ENCODE results near the gene TACR1.

Gene TACR1

DNA sequence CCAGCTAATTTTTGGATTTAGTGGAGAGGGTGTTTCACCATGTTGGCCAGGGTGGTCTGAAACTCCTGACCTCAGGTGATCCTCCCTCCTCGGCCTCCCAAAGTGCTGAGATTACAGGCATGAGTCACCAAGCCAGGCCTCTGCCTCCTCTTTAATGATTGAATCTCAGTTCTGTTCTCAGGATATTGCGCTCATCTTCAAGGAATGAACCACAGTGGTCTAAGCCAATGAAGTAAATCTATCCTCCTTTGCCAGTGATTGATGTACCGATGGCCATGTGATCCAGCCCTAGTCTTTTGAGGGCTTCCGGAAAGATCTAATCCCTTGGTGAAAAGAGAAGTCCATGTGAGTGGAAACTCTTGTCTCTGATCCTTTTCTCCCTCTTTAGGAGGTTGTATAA, 192.3 kb downstream of the TACR1 start:
- DNase-seq, result no peak

DNA sequence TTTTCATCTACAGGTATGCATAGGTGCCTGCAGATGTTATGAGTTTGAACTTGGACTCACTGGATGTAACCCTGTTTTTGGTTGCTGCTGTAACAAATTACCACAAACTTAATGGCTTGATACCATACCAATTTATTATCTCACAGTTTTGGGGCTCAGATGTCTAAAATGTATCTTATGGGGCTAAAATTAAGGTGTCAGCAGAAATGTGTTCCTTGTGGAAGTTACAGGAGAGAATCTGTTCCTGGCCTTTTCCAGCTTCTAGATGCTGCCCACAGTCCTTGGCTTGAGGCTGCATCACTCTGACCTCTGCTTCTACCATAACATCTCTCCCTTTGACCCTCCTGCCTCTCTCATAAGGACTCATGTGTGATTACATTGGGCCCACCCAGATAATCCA, 193.3 kb downstream of the TACR1 start:
- DNase-seq, result no peak

DNA sequence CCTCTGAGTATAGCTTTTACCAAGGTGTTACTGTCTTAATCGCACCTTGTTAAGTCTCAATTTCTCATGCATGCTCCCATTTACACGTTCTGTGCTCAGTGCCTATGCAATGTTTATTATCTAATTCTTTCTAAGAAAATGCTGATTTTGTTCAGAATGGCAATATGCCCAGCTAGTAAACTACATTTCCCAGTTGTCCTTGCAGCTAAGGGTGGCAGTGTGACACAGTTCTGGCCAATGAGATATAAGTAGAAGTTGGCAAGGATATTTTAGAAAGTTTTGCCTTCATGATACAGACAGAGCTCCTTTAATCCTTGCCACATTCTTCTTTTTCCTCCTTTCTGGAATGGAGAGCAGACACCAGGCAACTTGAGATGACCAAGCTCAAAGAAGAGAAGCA, 195.5 kb downstream of the TACR1 start:
- DNase-seq, result no peak

DNA sequence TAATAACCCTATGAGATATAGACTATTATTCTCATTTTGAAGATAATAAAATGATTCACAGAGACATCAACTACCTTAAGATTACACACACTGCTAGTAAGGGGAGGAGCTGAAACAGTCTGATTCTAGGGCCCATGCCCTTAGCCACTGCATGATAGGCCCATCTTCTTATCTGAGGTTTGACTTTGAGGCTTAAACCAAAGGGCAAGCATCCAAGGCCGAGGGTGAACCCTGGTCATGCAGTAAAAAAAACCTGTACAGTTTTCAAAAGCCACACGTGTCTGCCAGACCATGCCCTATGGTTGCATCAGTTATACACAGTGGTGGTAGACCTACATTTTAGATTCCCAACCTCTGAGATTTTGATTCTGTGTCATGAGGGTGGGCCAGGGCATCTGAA, 196.0 kb downstream of the TACR1 start:
- no peak for DNase-seq

DNA sequence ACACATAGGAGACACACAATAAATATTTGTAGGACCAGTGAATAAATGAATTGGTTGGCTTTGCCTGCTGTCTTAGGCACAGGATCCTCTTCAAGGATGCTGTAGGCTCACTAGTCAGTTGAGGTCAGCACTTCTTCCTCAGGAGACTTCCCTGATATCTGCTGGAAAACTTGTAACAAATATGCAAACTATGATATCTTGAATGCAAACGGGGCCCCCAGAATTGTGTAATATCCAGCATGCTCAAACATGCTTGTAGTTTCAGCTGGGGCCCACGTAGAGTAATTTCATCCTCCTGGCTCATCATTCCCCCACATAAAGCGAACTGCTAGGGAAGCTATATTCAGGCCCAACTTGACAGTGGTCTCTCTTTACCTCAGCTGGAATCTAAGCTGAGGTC, 197.3 kb downstream of the TACR1 start:
- DNase-seq, result no peak

DNA sequence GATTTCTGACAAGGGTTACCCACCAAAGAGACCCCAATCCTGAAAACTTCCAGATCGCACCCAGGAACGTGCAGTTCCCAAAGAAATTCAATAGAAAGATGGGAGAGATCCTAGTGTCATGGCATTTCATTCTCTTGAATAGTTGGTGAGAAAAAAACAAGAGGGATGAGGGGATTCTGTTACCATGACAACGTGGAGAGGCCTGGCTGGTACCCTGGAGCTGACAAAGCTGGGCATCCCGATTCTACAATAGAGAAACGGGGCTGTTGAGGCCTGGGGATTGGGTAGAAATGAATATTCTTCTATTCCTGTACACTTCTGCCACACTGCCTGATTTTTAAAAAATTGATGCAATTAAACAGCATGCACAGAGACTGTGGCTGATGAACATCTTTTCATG, 199.9 kb downstream of the TACR1 start:
- DNase-seq, result no peak
